Measurements from ENCODE around the gene R3HDM1.
"Not testable (repeated sequence)": the region's sequence is repeated elsewhere in the genome, so short reads cannot be mapped to it uniquely, and the experiment has no call there.

Gene R3HDM1

GRCh38 chr2:135615404-135615803 is 84.1 kb downstream of the R3HDM1 start:
- no peak for TF ChIP-seq CTCF (IDR thresholded peaks at IDR 0.05)
- H3K27ac ChIP-seq: no peak overlapping the region
- intact Hi-C loops (cut with DNase I; ENCODE audit: low total_unique reads): no loop called here
- no peaks in the 10 kb centered on the region for H3K27me3 ChIP-seq
- no peak overlapping the region for H3K4me3 ChIP-seq
- H3K4me1 ChIP-seq: no peaks in the 10 kb centered on the region
- no peaks in the 10 kb centered on the region for H3K36me3 ChIP-seq
- DNase-seq: no peak
- H3K9me3 ChIP-seq: no peaks in the 10 kb centered on the region

GRCh38 chr2:135617501-135618015 is 86.3 kb downstream of the R3HDM1 start:
- Histone ChIP-seq H3K4me1 (no peaks in the 10 kb centered on the region), H3K27ac (no peak overlapping the region), H3K36me3 (no peaks in the 10 kb centered on the region), H3K27me3 (no peaks in the 10 kb centered on the region), H3K9me3 (no peaks in the 10 kb centered on the region), H3K4me3 (no peak overlapping the region)
- no peak for DNase-seq
- TF ChIP-seq CTCF (IDR thresholded peaks at IDR 0.05): no peak
- intact Hi-C loops (cut with DNase I; ENCODE audit: low total_unique reads): no loop called here

- DNase-seq: no peak
- intact Hi-C loops (cut with DNase I; ENCODE audit: low total_unique reads): no loop called here
- Histone ChIP-seq H3K27ac (no peak overlapping the region), H3K9me3 (no peaks in the 10 kb centered on the region), H3K27me3 (no peaks in the 10 kb centered on the region), H3K36me3 (no peaks in the 10 kb centered on the region), H3K4me3 (no peak overlapping the region), H3K4me1 (no peaks in the 10 kb centered on the region)
- TF ChIP-seq CTCF (IDR thresholded peaks at IDR 0.05): no peak
These were observed 88.9 kb downstream of the R3HDM1 start for GRCh38 chr2:135620198-135620597.

- Histone ChIP-seq H3K27ac (no peak overlapping the region), H3K4me1 (no peaks in the 10 kb centered on the region), H3K27me3 (no peaks in the 10 kb centered on the region), H3K4me3 (no peak overlapping the region), H3K36me3 (peaks cover 0 to 12% (median 11%) of the 10 kb centered on the region in 3 donors), H3K9me3 (no peaks in the 10 kb centered on the region)
- TF ChIP-seq CTCF (IDR thresholded peaks at IDR 0.05): no peak
- intact Hi-C loops (cut with DNase I; ENCODE audit: low total_unique reads): no loop called here
- DNase-seq: no peak
These were observed 98.2 kb downstream of the R3HDM1 start for GRCh38 chr2:135629520-135629919.

GRCh38 chr2:135630034-135630433 is 98.8 kb downstream of the R3HDM1 start:
- H3K27me3 ChIP-seq; H3K4me1 ChIP-seq; H3K4me3 ChIP-seq; H3K27ac ChIP-seq; H3K9me3 ChIP-seq; intact Hi-C loops (cut with DNase I; ENCODE audit: low total_unique reads); DNase-seq: not testable (repeated sequence)
- peaks cover 0 to 12% (median 11%) of the 10 kb centered on the region in 3 donors for H3K36me3 ChIP-seq

- no peak overlapping the region for H3K4me3 ChIP-seq
- DNase-seq: no peak
- no peaks in the 10 kb centered on the region for H3K27me3 ChIP-seq
- intact Hi-C loops (cut with DNase I; ENCODE audit: low total_unique reads): no loop called here
- H3K36me3 ChIP-seq: peaks cover 0 to 16% (median 11%) of the 10 kb centered on the region in 3 donors
- no peaks in the 10 kb centered on the region for H3K4me1 ChIP-seq
- TF ChIP-seq CTCF (IDR thresholded peaks at IDR 0.05): no peak
- H3K9me3 ChIP-seq: no peaks in the 10 kb centered on the region
- no peak overlapping the region for H3K27ac ChIP-seq
These were observed 99.2 kb downstream of the R3HDM1 start for GRCh38 chr2:135630488-135630887.

All from tibial artery (tissue), 4 donors.